NCI-H82 treated with DMSO at 0.1 percent for 48 hours (cell line): ENCODE measurements around the gene ERO1A.

Experiments
- DNase-seq: peaks from one replicate; lab custom pipeline; 2025; ENCODE audit not compliant: unreplicated experiment; lab: John Stamatoyannopoulos, UW

ERO1A gene

DNA sequence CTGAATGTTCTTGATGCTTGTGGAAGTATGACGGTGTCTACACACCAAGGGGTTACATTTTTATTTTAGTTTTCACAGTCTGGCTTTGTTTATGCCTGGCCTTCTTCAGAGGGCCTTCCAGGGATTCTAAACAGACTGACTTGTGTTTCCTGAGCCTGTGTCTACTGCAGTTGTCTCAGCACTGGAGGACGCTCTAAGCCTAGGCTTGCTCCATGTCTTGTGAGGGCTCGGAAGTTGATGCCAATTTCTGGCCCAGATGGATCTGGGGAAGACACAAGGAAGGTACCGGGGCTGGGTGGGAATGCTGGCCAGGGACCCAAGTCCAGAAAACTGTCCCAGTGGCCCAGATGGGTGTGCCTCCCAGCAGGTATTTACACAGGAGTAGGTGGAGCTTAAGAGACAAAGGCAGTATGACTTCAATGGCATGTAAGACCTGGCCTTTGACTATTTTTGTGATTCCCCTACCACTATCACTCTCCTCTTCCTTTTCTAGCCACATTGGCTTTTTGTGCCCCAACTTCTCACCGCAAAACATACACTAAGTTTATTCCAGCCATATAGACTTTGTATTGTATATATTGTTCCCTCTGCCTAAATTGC, 85.8 kb downstream of the ERO1A start:
- DNase-seq, result no peak

DNA sequence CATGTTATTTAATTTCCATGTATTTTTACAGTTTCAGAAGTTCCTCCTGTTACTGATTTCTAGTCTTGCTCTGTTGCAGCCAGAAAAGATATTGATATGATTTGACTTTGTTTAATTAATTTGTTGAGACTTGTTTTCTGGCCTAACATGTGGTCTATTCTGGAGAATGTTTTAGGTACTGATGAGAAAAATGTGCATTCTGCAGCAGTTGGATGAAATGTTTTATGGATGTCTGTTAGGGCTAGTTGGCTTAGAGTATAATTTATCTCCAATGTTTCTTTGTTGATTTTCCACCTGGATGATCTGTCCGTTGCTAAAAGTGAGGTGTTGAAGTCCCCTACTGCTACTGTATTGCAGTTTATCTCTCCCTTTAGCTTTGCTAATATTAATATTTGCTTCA, 88.3 kb downstream of the ERO1A start:
- no peak for DNase-seq

DNA sequence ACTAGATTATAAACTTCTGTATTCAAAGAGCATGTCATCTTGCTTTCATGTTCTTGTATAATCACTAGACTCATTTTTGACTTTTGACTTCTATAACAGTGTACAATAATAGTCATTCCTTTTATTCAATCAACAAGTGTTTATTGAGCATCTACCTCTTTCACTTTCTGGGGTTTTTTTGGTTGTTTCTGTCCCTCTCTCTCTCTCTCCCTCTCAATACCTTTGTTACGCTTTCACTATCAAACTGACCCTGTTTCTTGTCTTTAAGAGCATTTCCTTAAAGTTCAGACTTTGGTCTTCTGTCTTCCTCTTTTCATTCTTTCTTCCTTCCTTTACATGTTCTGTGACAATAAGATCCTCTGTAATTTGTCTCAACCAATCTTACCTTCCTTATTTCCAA, 93.2 kb downstream of the ERO1A start:
- DNase-seq, result no peak

DNA sequence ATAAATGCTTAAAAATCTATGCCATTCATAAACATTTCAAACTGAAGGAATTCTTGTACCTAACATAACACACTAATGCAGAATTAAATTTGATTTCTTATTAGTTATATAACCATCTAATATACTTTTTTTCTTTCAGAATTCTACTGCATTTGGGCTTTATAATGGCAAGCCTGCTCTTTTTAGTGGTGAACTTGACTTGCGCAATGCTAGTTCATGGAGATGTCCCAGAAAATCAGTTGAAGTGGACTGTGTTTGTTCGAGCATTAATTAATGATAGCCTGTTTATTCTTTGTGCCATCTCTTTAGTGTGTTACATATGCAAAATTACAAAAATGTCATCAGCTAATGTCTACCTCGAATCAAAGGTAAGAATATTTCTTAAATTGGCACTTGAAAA, 95.4 kb downstream of the ERO1A start:
- no peak for DNase-seq

DNA sequence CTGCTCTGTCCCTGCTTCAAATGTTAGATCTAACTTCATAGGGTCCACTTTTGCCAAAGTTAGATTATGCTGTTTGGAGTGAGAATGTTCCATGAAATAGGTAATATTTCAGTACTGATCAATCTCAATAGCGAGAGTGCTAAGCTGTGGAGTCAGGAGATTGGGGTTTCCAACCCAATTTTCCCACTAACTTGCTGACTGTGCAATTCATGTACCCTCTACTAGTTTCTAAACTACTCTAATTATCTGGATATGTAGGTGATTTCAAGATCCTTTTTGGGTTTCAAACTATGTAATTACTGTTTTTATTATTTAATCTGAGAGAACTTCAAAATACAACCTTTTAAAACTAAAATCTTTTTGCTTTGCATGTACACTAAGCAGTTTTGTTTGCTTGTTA, 96.8 kb downstream of the ERO1A start:
- no peak for DNase-seq

DNA sequence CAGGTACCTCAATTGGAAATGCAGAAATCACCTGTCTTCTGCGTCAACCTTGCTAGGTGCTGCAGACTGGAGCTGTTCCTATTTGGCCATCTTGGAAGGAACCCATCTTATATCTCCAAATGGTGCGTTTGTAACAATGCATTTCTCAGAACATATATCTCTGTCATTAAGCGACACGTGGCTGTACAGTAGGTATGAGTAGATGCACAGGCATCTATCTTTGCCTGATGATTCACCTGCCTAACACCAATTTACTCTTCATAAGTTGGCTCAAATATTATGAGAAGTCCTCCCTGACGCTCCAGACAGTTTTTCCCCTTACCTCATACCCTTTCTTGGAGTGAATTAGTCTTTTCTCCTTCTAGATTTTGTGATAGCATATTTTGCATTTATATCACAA, 98.5 kb downstream of the ERO1A start:
- DNase-seq, result no peak

DNA sequence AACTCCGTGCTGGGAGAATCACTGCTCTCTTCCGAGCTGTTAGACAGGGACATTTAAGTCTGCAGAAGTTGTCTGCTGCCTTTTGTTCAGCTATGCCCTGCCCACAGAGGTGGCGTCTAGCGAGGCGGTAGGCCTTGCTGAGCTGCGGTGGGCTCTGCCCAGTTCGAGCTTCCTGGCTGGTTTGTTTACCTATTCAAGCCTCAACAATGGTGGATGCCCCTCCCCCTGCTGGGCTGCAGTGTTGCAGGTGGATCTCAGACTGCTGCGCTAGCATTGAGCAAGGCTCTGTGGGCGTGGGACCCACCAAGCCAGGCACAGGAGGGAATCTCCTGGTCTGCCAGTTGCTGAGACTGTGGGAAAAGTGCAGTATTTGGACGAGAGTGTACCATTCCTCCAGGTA, 99.0 kb downstream of the ERO1A start:
- no peak for DNase-seq

DNA sequence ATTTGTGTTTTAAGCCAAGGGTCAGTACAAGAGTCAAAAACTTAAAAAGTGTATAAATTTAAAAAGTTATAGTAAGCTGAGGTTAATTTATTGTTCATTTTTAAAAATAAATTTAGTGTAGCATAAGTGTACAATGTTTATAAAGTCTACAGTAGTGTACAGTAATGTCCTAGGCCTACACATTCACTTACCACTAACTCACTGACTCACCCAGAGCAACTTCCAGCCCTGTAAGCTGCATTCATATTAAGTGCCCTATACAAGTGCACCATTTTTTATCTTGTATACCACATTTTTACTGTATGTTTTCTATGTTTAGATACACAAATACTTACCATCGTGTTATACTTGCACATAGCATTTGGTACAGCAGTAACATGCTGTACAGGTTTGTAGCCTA, 105.0 kb downstream of the ERO1A start:
- no peak for DNase-seq
